NCI-H460 (cell line): ENCODE results near the gene PPP2R2D. TPM values are rescaled to one million over a fixed set of nuclear protein-coding genes. Genes with fewer than 3 reads are reported as not detected.
A peak's percentile ranks its signal among the peaks of the same experiment; 100 is the strongest.

Experiments used
- DNase-seq: peaks from one replicate; pipeline ENCODE4 v3.0.0-alpha.2; 2016; ENCODE audit warnings: low read depth; ENCODE audit errors: extremely low read depth
- polyA plus RNA-seq: library from polyadenylated mRNA; depleted of rRNA; stranded (reverse); fragments of >200 nt; gene quantifications from 2 replicates; pipeline ENCODE4 v1.2.3, GENCODE V29; 2014; cell fraction: nucleus; rRNA removed
- total RNA-seq: library from RNA; depleted of rRNA; stranded (reverse); fragments of >200 nt; shearing (Covaris generic); gene quantifications from 2 replicates; pipeline ENCODE4 v1.2.3, GENCODE V29; 2014; rRNA removed

Gene PPP2R2D
- total RNA-seq, result 38.4 and 40.3 TPM in 2 replicates
- 19.9 and 22.7 TPM in 2 replicates for polyA plus RNA-seq

GRCh38 chr10:131900350-131901152 is at the start of gene PPP2R2D:
Gene PPP2R2D, plus strand, starts transcription at chr10:131901008. Its CDS starts 141 bp downstream, at chr10:131901149.
- peak; percentile 91 for DNase-seq

GRCh38 chr10:131851346-131851745 is 49.5 kb upstream of the PPP2R2D start:
- no peak for DNase-seq

- DNase-seq, result no peak
These were observed 48.5 kb upstream of the PPP2R2D start for GRCh38 chr10:131852176-131852822.

DNA sequence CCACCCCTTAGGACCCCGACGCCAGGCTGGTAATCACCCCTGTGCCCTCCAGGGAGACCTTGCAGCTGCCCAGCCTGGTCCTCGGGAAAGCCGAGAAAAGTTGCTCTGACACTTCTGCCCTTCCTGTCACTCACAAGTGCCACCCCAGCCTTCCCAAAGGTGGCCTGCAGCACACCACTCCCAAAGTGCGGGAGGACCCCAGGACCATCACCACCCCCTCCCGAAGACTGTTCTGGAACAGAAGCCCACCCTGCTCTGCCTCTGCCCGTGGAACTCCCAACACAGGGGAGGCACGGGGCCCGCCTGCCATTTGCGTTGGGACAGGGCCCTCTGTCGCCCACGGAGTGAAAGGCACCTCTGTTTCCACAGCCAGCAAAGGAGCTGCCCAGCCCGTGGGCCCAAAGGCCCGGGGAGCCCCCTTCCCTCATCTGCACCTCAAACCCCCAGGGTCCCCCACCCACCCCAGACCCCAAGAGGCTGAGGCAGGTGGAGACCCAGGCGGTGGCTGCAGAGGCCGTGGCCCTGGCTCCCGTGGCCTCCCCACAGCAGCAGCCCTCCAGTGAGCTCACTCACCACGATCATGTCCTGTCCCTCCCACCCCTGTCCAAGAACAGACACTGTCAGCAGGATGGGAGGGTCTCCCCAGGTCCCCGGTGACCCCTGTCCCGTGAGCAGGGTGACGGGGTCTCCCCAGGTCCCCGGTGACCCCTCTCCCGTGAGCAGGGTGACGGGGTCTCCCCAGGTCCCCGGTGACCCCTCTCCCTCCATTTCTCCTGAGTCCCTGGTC is 47.8 kb upstream of the PPP2R2D start:
- no peak for DNase-seq

GRCh38 chr10:131853610-131853964 is 47.2 kb upstream of the PPP2R2D start:
- no peak for DNase-seq

DNA sequence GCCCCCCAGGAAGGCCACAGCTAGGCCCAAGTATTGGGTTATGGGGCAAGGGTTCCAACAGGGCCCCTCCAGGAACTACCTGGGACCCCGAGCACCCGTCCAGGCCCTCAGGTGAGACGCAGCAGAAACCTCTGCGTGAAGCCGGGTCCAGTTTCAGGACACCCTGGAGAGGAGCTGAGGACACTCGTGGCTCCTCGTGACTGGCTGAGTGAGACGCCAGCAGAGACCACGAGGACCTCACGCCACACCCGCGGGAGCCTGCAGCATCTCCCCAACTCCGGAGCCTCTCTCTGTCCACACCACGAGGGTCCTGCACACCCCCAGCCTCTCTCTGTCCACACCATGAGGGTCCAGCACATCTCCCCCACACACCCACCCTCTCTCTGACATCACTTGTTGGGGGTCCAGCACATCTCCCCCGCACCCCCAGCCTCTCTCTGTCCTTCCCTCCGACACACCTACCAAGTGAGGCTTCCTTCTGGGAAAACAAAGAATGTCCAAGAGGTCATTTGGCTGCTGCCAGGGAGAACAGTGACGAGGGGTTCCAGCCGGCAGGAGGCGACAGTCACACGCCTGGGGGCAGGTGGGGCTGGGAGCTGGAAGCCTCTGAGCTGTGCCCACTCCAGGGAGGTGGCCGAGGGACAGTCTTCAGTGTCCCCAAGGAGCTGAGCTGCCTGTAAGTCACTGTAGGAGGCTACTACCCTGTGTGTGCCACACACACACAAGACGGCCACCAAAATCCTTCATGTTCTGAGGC is 46.1 kb upstream of the PPP2R2D start:
- DNase-seq, result no peak

DNA sequence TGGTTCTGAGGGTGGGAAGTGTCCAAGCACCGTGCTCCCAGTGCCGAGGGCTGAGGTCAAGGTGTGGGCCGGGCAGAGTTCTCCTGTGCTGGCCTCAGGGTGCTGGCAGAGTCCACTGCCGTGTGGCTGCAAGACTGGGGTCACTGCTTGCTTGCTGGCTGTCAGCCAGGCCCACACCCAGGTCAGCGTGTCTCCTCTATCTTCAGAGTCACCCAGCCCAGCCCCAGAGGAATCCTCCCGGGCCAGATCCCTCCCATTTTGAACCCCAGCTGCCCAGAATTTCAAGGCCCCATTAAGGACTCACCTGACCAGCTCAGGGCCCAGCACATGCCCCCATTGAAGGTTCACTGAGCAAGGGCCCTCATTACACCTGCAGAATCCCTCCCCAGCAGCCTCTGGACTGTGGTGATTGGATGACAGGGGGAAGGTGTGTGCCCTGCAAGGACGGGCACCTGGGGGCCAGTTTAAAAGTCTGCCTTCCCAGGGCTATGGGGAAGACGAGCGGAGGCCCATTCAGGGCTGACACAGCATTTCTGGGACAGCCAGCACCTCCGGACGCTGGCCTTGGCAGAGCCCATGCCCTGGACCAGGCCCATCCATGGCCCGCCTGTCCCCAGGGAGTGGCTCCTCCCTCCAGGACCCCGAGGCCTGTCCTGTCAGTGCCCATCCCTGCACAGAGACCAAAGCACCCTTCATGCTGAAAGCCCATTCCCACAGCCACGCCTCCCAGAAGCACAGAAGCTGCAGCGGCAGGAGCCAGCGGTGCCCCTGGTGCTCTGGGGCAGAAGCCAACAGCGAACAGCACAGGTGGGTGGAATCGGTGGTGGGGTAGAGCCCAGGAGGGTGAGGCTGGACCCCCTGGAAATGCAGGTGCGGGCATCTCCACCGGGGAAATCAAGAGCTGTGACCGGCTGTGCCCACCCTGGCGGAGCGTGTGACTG is 45.1 kb upstream of the PPP2R2D start:
- DNase-seq, result no peak

GRCh38 chr10:131856441-131857094 is 44.2 kb upstream of the PPP2R2D start:
- no peak for DNase-seq

DNA sequence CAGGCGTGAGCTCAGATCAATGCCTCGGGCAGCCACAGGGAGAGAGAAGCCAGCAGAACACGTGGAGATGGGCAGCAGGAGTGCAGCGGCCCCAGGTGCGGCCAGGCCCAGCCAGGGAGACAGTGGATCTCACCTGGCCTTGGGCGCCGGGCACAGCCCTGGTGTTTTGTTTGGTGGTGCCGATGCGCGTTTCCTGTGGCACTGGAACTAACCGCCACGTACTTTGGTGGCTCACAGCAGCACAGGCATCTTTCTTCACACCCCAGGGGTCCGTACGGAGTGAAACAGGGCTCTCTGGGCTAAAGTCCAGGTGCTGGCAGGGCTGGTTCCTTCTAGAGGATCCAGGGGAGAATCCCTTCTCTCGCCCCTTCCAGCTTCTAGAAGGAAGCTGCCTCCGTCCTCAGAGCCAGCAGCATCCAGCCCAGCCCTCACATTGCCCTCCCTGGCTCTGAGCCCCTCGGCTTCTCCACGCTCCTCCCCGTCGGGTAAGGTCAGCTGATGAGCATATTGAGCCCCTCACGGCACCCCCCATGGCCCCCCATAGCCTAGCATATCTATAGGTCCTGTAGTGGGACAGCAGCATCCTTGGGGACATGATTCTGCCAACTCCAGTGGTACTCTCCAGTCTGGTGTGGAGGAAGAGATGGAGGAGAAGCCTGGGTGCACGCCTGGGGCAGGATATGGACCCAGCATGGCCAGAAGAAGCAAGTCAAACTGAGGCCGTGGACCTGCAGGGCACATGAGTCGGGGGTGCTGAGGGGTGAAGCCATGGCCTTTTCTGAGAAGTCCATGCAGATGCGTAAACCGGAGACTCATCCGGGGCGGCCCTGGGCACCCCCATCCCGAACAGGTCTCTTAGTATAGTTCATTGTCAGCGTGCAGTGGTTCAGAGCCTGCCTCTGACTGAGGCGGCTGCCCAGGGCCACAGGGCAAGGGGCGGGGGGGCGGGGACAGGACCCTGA is 43.4 kb upstream of the PPP2R2D start:
- DNase-seq, result no peak

- no peak for DNase-seq
These were observed 42.7 kb upstream of the PPP2R2D start for GRCh38 chr10:131858118-131858515.

DNA sequence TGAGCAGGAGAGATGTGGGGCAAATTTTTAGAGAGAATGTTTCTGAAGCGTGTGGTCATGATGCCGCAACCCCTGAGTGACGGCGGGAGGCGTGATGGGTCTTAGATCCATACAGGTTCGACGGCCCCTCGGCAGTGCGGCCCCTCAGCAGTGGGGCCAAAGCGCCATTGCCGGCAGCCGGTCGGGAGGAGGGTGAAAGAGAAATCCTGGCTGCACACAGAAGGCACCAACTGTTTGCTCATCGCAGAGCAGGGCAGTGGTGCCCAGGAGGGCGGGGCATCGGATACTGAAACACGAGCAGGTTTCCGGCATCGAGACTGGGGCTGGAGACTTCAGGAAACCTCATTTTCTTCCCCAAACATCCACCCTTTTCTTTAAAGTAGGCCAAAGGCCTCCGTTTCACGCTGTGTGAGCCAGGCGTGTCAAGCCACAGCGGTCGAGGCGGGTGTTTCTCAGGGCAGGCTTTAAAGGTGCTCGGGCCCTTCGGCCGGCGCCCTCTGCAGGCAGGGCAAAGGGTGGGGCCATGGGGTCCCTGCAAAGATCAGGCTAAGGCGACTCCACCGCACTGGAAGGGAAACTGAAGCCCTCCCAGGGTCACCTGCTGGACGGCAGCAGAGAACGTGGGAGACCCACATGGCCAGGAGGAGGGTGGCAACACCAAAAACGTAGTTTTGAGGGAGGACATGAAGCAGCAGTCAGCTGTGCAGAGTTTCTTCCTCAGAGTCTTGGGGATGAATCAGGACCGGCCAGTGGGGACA is 42.0 kb upstream of the PPP2R2D start:
- no peak for DNase-seq

- no peak for DNase-seq
These were observed 41.3 kb upstream of the PPP2R2D start for GRCh38 chr10:131859341-131860020.

- no peak for DNase-seq
These were observed 40.5 kb upstream of the PPP2R2D start for GRCh38 chr10:131860311-131860710.

- DNase-seq, result no peak
These were observed 39.9 kb upstream of the PPP2R2D start for GRCh38 chr10:131860806-131861440.

GRCh38 chr10:131862548-131862947 is 38.3 kb upstream of the PPP2R2D start:
- DNase-seq, result no peak
